ENCODE results near the gene ADRA1B. TPM values are rescaled to one million over a fixed set of nuclear protein-coding genes. Genes with fewer than 3 reads are reported as not detected.

ADRA1B gene
- total RNA-seq, 4 donors from 2014 or later, result 1.7 to 12.2 (median 5.2) TPM

- no peak for TF ChIP-seq POLR2A (IDR thresholded peaks at IDR 0.05)
- TF ChIP-seq, protein P1, sequence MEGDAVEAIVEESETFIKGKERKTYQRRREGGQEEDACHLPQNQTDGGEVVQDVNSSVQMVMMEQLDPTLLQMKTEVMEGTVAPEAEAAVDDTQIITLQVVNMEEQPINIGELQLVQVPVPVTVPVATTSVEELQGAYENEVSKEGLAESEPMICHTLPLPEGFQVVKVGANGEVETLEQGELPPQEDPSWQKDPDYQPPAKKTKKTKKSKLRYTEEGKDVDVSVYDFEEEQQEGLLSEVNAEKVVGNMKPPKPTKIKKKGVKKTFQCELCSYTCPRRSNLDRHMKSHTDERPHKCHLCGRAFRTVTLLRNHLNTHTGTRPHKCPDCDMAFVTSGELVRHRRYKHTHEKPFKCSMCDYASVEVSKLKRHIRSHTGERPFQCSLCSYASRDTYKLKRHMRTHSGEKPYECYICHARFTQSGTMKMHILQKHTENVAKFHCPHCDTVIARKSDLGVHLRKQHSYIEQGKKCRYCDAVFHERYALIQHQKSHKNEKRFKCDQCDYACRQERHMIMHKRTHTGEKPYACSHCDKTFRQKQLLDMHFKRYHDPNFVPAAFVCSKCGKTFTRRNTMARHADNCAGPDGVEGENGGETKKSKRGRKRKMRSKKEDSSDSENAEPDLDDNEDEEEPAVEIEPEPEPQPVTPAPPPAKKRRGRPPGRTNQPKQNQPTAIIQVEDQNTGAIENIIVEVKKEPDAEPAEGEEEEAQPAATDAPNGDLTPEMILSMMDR (IDR thresholded peaks at IDR 0.05), result no peak
- no peak for DNase-seq
- Histone ChIP-seq H3K27me3 (no peaks in the 10 kb centered on the region), H3K36me3 (no peaks in the 10 kb centered on the region), H3K27ac (no peak overlapping the region), H3K9me3 (no peaks in the 10 kb centered on the region), H3K4me3 (no peak overlapping the region), H3K4me1 (no peaks in the 10 kb centered on the region)
Measured at GRCh38 chr5:159943326-159943725, 27.0 kb downstream of the ADRA1B start.

- no peak overlapping the region for H3K27ac ChIP-seq
- no peak for DNase-seq
- no peak overlapping the region for H3K4me3 ChIP-seq
- H3K27me3 ChIP-seq, result no peaks in the 10 kb centered on the region
- H3K36me3 ChIP-seq, result no peaks in the 10 kb centered on the region
- H3K9me3 ChIP-seq, result no peaks in the 10 kb centered on the region
- TF ChIP-seq, protein P1 (IDR thresholded peaks at IDR 0.05), result no peak
- TF ChIP-seq POLR2A (IDR thresholded peaks at IDR 0.05), result no peak
- no peaks in the 10 kb centered on the region for H3K4me1 ChIP-seq
Measured at GRCh38 chr5:159944056-159944600, 27.8 kb downstream of the ADRA1B start.

DNA sequence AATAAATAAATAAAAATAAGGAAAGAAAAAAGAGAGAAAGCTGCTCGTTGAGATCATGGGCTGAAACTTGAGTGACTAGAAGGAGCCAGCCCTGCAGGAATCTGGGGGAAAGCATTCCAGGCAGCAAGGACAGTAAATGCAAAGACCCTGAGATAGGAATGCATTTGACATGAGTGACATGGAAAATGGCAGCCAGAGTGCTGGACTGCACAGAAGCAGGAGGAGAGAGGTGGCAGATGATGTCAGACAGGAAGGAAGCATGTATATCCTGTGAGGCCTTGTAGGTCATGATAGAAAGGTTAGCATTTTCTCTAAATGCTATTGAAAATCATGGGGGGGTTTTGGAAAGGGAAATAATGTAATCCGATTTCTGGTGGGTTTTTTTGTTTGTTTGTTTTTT lies 29.1 kb downstream of the ADRA1B start:
- DNase-seq, result no peak
- H3K4me1 ChIP-seq, result no peaks in the 10 kb centered on the region
- no peaks in the 10 kb centered on the region for H3K9me3 ChIP-seq
- no peaks in the 10 kb centered on the region for H3K27me3 ChIP-seq
- no peak overlapping the region for H3K27ac ChIP-seq
- TF ChIP-seq, protein P1 (IDR thresholded peaks at IDR 0.05), result no peak
- no peak for TF ChIP-seq POLR2A (IDR thresholded peaks at IDR 0.05)
- no peaks in the 10 kb centered on the region for H3K36me3 ChIP-seq
- H3K4me3 ChIP-seq, result no peak overlapping the region

DNA sequence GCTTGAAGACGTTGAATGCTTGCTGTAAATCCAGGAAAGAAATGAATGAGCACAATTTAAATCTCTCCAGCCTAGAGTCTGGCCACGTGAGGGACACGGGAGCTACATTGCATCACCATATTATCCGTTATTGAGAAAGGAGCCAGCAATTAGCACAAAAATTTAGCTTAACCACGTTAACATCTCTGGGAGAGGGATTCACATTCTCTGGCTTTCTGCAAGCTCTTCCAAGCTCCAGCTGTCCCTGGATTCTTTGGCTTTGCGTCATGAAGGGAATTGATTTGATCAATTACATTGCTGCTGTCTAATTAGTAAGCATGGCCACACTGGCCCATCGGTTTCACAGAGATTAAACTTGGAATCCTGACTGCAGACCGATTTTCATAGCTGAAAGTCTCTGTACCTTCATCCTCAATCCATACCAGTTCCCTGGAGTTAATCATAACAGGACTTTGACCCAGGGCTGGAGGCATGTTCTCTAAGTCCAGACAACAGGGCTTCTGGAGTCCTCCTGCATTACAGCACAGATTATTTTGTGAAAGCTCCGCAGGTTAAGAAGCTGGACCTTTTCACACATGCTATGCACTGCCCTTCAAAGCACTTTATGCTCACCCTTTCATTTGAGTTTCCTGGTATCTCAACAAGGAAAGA lies 31.6 kb downstream of the ADRA1B start:
- TF ChIP-seq, protein P1 (IDR thresholded peaks at IDR 0.05), result no peak
- TF ChIP-seq POLR2A (IDR thresholded peaks at IDR 0.05), result no peak
- no peak overlapping the region for H3K4me3 ChIP-seq
- peak overlapping the region in 1 of 4 donors; percentile 1 for H3K27ac ChIP-seq
- DNase-seq, result peak in 1 of 3 donors; percentile 68
- no peaks in the 10 kb centered on the region for H3K36me3 ChIP-seq
- H3K4me1 ChIP-seq, result no peaks in the 10 kb centered on the region
- H3K9me3 ChIP-seq, result no peaks in the 10 kb centered on the region
- H3K27me3 ChIP-seq, result no peaks in the 10 kb centered on the region

DNA sequence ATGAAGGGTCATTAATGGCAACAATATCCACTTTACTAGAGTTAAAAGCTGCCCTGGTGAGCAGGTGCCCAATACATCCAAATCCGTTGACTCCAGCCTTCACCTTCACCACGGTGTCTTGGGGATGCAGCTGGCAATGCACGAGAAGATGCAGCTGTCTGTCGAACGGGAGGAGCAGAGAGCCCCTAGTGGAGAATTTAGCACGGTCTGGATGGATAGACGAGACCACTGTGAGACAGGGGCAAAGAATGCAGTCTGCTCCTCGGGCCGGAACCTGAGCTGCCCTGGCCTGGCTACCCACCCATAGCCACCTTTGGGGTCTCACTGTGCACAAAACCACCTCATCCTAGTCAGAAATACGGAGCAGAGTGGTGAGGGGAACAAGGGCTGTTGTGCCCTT lies 35.1 kb downstream of the ADRA1B start:
- TF ChIP-seq POLR2A (IDR thresholded peaks at IDR 0.05), result no peak
- TF ChIP-seq, protein P1 (IDR thresholded peaks at IDR 0.05), result no peak
- Histone ChIP-seq H3K27me3 (no peaks in the 10 kb centered on the region), H3K4me3 (no peak overlapping the region), H3K9me3 (no peaks in the 10 kb centered on the region), H3K4me1 (no peaks in the 10 kb centered on the region), H3K36me3 (no peaks in the 10 kb centered on the region), H3K27ac (no peak overlapping the region)
- DNase-seq, result no peak

Measured in Peyer's patch (tissue), 4 donors.